Measurements from ENCODE around the gene CHRNA5. TPM values are rescaled to one million over a fixed set of nuclear protein-coding genes. Genes with fewer than 3 reads are reported as not detected.

The CHRNA5 gene
- polyA plus RNA-seq, 3 donors = 0.19 TPM; not detected in 2

DNA sequence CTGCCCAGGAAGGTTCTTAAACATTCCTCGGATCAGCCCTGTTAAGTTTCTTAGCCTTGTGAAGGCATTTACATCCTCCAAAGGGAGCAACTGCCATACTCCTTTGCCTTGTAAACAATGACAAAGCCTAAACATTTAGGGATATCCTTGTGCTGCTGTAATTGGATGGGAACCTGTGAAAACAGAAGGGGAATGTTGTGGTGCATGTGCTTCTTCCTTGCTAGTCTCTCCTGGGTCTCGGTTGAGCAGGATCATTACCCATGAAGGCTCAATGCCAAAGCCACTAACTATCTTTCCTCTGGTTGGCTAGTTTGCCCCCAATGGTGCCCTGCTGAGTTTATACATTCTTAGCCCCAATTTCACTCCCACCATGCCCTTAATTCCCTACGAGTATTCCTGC, 38.1 kb downstream of the CHRNA5 start:
- no peaks in the 10 kb centered on the region for H3K36me3 ChIP-seq (replicated peaks in 1 of 2; ENCODE audit: control insufficient read depth in 1 of 2, insufficient read depth in 2 of 2, low read length in 2 of 2)
- no peaks in the 10 kb centered on the region for H3K79me2 ChIP-seq (ENCODE audit: insufficient read depth, low read length)
- no peak overlapping the region for H3K9ac ChIP-seq (ENCODE audit: insufficient read depth, low read length, poor library complexity, severe bottlenecking)
- TF ChIP-seq, protein P1, sequence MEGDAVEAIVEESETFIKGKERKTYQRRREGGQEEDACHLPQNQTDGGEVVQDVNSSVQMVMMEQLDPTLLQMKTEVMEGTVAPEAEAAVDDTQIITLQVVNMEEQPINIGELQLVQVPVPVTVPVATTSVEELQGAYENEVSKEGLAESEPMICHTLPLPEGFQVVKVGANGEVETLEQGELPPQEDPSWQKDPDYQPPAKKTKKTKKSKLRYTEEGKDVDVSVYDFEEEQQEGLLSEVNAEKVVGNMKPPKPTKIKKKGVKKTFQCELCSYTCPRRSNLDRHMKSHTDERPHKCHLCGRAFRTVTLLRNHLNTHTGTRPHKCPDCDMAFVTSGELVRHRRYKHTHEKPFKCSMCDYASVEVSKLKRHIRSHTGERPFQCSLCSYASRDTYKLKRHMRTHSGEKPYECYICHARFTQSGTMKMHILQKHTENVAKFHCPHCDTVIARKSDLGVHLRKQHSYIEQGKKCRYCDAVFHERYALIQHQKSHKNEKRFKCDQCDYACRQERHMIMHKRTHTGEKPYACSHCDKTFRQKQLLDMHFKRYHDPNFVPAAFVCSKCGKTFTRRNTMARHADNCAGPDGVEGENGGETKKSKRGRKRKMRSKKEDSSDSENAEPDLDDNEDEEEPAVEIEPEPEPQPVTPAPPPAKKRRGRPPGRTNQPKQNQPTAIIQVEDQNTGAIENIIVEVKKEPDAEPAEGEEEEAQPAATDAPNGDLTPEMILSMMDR (IDR thresholded peaks at IDR 0.05) = no peak
- no peaks in the 10 kb centered on the region for H3K9me3 ChIP-seq (replicated peaks in 1 of 2; ENCODE audit: control insufficient read depth in 1 of 2, insufficient read depth in 1 of 2, low read length in 2 of 2)
- H3K4me2 ChIP-seq (replicated peaks; ENCODE audit: extremely low read depth, low read length, poor library complexity, severe bottlenecking) = no peak overlapping the region
- no peak overlapping the region for H2AFZ ChIP-seq (ENCODE audit: insufficient read depth, low read depth, low read length, poor library complexity, severe bottlenecking)
- intact Hi-C loops (cut with micrococcal nuclease) = no loop called here
- Mint-ChIP-seq H3K27ac (no peak overlapping the region), H3K4me1 (no peaks in the 10 kb centered on the region), H3K27me3 (ENCODE audit: low read depth in 3 of 3) (peaks cover 8 to 31% (median 15%) of the 10 kb centered on the region in 3 donors), H3K36me3 (no peaks in the 10 kb centered on the region), H3K4me3 (no peak overlapping the region), H3K9me3 (peaks cover 0 to 3% (median 0%) of the 10 kb centered on the region in 7 donors)
- WGBS (ENCODE audit: insufficient coverage) = 100% methylated on average over 1 of the region's 3 CpGs
- H4K20me1 ChIP-seq (ENCODE audit: insufficient read depth, low read length) = no peaks in the 10 kb centered on the region
- H3K4me3 ChIP-seq (replicated peaks in 1 of 3; ENCODE audit: low read depth in 2 of 3, low read length in 3 of 3) = no peak overlapping the region
- no peaks in the 10 kb centered on the region for H3K4me1 ChIP-seq (ENCODE audit: control insufficient read depth in 1 of 2, insufficient read depth in 2 of 2, low read length in 2 of 2)
- no peak for DNase-seq
- H3K27ac ChIP-seq (ENCODE audit: low read depth in 1 of 2, low read length in 2 of 2) = no peak overlapping the region
- no peaks in the 10 kb centered on the region for H3K27me3 ChIP-seq (ENCODE audit: control insufficient read depth in 2 of 2, insufficient read depth in 2 of 2, low read length in 2 of 2)

DNA sequence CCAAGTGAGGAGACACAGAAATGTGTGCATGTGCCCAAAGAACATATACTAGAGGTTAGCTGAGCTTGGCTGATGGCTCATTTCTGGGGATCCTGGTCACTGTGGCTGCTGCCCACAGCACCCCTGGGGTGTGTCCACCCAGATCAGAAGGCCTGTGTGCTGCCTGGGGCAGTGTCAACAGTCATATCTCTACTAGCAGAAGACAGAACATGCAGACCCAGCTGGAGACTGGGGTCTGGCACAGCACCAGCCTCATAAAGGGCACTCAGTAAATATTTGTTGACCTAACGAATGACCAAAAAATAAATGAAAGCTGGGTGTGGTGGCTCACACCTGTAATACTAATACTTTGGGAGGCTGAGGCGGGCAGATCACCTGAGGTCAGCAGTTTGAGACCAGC, 39.1 kb downstream of the CHRNA5 start:
- no peaks in the 10 kb centered on the region for H3K4me1 Mint-ChIP-seq
- no peaks in the 10 kb centered on the region for H3K79me2 ChIP-seq (ENCODE audit: insufficient read depth, low read length)
- no CpG with 5 or more reads among the region's 2 CpGs for WGBS (ENCODE audit: insufficient coverage)
- TF ChIP-seq, protein P1 (IDR thresholded peaks at IDR 0.05) = no peak
- no peak for DNase-seq
- no peaks in the 10 kb centered on the region for H3K27me3 ChIP-seq (ENCODE audit: control insufficient read depth in 2 of 2, insufficient read depth in 2 of 2, low read length in 2 of 2)
- no peak overlapping the region for H3K27ac ChIP-seq (ENCODE audit: low read depth in 1 of 2, low read length in 2 of 2)
- no peaks in the 10 kb centered on the region for H4K20me1 ChIP-seq (ENCODE audit: insufficient read depth, low read length)
- no peaks in the 10 kb centered on the region for H3K36me3 Mint-ChIP-seq
- H3K4me1 ChIP-seq (ENCODE audit: control insufficient read depth in 1 of 2, insufficient read depth in 2 of 2, low read length in 2 of 2) = no peaks in the 10 kb centered on the region
- H3K9me3 ChIP-seq (replicated peaks in 1 of 2; ENCODE audit: control insufficient read depth in 1 of 2, insufficient read depth in 1 of 2, low read length in 2 of 2) = no peaks in the 10 kb centered on the region
- peaks cover 0 to 3% (median 0%) of the 10 kb centered on the region in 7 donors for H3K9me3 Mint-ChIP-seq
- H3K4me3 ChIP-seq (replicated peaks in 1 of 3; ENCODE audit: low read depth in 2 of 3, low read length in 3 of 3) = no peak overlapping the region
- no peak overlapping the region for H2AFZ ChIP-seq (ENCODE audit: insufficient read depth, low read depth, low read length, poor library complexity, severe bottlenecking)
- no peaks in the 10 kb centered on the region for H3K36me3 ChIP-seq (replicated peaks in 1 of 2; ENCODE audit: control insufficient read depth in 1 of 2, insufficient read depth in 2 of 2, low read length in 2 of 2)
- intact Hi-C loops (cut with micrococcal nuclease) = no loop called here
- no peak overlapping the region for H3K4me3 Mint-ChIP-seq
- no peak overlapping the region for H3K27ac Mint-ChIP-seq
- H3K9ac ChIP-seq (ENCODE audit: insufficient read depth, low read length, poor library complexity, severe bottlenecking) = no peak overlapping the region
- H3K27me3 Mint-ChIP-seq (ENCODE audit: low read depth in 3 of 3) = peaks cover 9 to 34% (median 17%) of the 10 kb centered on the region in 3 donors
- no peak overlapping the region for H3K4me2 ChIP-seq (replicated peaks; ENCODE audit: extremely low read depth, low read length, poor library complexity, severe bottlenecking)

Data from CD14-positive monocyte (primary cell).